T follicular helper cell (primary cell): Measurements from ENCODE around the gene METTL17.
"Not testable (repeated sequence)": the region's sequence is repeated elsewhere in the genome, so short reads cannot be mapped to it uniquely, and the experiment has no call there.

Experiments
- DNase-seq: peaks from one replicate; pipeline ENCODE4 v3.0.0-alpha.2; 2020; ENCODE audit warnings: low read depth

METTL17 gene

DNA sequence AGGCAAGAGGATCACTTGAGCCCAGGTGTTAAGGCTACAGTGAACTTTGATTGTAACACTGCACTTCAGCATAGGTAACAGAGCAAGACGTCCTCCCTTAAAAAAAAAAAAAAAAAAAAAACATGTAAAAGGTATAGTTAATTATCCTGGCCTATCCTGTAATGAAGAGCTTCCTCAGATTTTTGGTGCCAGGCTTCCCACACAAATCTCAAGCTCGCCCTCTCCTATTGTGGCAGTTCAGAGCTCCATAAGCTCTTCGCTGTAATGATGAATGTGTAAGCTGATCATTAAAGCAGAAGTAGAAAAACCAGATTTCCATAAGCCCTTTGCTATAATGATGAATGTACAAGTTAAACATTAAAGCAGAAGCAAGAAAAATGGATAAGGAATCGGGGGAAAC lies 7.3 kb downstream of the METTL17 start:
- no peak for DNase-seq

GRCh38 chr14:20997564-20997963 lies 7.8 kb downstream of the METTL17 start:
- no peak for DNase-seq

DNA sequence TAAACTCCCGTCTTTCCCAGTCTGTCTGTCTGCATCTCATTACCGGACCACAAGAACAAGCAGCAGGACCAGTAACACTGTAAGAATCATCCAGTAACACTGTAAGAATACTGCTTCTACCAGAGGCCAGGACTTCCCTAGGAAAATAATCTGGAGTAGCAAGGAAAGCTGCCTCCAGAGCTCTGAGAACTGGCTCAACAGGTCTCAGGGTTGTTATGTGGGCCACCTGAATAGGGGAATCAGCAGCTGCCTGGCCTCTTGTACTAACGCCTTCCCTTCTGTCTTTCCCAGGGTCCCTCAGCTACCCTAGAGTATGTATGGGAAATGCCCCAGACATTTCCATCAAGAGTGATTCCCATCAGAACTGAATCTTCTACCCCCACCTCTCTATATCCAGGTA lies 8.4 kb downstream of the METTL17 start:
- no peak for DNase-seq

DNA sequence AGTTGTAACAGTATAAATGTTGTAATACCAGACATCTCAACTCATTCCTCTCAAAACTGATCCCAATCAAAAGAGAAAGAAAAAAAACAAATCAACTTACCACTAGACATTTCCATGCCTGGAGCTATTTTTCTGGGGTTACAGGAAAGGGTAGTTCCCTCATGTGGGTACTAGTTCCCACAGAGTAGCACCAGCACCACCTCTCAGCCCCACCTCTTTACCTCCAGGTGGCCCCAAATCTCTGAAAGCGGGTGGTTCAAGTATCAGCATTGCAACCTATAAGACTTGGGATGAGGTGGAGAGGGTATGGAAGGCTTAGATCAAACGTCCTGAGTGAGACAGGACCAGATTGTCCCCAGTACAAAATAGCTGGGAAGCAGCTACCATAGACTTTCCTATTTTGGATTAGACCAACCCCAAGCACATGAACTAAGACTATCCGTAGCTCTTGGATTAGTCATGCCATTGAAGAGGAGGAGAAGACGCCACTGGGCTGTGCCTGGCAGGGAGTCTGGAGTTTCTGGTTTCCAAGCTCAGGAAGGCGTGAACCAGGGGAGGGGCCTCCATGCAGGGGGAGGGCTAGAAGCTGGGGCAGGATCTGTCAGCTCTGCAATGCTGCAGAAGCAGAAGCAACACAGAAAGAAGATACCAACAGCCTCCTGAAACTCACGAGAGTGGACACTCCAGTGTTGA lies 9.0 kb downstream of the METTL17 start, which contains the start of gene SLC39A2:
TSS of gene SLC39A2 (plus strand) at position 620 of the 693 bp plus-strand sequence. CDS start 154 bp downstream, outside the sequence.
- no peak for DNase-seq

DNA sequence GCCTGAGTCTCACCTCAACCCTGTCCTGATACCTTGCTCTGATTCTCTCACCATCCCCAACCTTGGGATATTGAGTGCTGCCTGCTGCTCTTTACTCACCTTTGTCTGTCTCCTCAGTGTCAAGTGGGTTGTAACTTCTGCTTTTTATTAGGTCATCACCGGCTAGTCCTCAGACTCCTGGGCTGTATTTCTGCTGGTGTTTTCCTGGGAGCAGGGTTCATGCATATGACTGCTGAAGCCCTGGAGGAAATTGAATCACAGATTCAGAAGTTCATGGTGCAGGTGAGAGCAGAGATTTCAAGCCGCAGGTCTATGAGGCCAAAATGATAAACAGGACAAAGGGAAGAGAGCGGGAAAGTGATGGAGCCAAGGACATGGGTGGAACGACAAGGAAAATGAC lies 9.8 kb downstream of the METTL17 start:
- DNase-seq: no peak

DNA sequence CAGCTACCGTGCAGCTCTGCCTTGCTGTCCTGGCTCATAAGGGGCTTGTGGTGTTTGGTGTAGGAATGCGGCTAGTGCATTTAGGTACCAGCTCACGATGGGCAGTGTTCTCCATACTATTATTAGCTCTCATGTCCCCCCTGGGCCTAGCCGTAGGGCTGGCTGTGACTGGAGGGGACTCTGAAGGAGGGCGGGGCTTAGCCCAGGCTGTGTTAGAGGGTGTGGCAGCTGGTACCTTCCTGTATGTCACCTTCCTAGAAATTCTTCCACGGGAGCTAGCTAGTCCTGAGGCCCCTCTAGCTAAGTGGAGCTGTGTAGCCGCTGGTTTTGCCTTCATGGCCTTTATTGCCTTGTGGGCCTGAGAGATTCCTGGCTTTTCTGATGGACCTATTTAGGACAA lies 11.4 kb downstream of the METTL17 start:
- DNase-seq: no peak

GRCh38 chr14:21003788-21004346 lies 14.1 kb downstream of the METTL17 start:
- DNase-seq: no peak

- not testable (repeated sequence) for DNase-seq
These were observed 19.9 kb downstream of the METTL17 start for GRCh38 chr14:21009721-21010120.

GRCh38 chr14:21011136-21011535 lies 21.4 kb downstream of the METTL17 start:
- DNase-seq: no peak

DNA sequence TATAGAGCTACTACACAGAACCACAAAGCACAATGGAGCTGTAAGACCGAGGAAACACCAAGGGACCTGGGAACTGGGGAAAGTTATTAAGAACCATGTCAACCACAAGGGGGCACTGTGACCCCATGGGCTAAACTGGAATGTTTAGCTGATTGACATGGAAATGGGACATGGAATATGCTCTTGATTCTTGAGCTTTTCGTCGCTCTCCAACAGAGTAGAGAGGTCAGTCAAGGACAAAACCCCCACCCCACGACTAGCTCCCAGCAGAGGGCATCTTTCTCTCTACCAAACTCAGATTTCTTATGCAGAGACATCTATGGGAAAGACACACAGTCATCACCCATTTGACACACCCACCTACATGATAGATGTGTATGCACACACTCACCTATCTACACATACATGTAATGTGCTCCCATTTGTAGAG lies 25.0 kb downstream of the METTL17 start:
- DNase-seq: peak; percentile 73

- DNase-seq: no peak
These were observed 25.5 kb downstream of the METTL17 start for GRCh38 chr14:21015312-21015711.

DNA sequence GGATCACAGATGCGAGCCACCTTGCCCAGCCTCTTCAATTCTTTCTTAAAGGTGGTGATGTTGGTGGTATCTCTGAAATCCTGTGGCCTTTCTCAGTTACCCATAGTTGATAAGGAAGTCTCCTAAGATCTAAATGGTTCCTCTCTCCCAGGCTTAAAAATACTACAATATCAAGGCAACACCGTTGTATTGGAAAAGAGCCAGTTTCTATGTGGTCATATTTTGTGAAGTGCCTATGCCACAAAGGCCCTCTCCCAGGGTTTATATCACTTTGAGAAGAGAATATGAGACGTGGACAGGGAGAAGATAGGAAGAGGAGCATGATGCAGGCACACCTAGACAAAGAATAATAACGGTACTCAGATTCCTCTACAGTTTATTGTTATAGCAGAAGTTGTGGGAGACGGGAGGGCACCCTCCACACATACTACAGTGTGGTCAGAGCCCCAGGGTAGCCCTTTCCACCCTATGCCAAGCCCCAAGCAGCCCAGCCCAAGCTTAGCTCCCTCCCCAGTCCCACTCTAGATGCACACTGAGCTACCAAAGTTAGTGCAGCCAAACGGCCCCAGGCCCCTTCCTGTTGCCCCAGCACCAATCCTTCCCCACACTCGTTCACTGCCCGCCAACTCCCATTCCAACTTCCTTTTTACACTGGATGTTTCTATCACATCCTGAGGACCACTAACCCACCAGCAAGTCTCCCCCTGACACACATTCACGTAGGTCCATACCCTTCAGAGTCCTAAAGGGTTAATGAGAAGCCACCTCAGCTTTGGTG lies 26.8 kb downstream of the METTL17 start:
- no peak for DNase-seq

GRCh38 chr14:21017528-21018245 lies 27.9 kb downstream of the METTL17 start:
- no peak for DNase-seq

GRCh38 chr14:21018286-21018685 lies 28.5 kb downstream of the METTL17 start:
- DNase-seq: no peak

GRCh38 chr14:21018781-21019180 lies 29.0 kb downstream of the METTL17 start:
- DNase-seq: no peak

- DNase-seq: no peak
These were observed 29.6 kb downstream of the METTL17 start for GRCh38 chr14:21019366-21019765.

- no peak for DNase-seq
These were observed 31.3 kb downstream of the METTL17 start for GRCh38 chr14:21020977-21021545.

GRCh38 chr14:21022686-21023085 lies 32.9 kb downstream of the METTL17 start:
- DNase-seq: no peak

GRCh38 chr14:21023174-21023573 lies 33.4 kb downstream of the METTL17 start:
- DNase-seq: no peak

GRCh38 chr14:21023817-21024584 lies 34.2 kb downstream of the METTL17 start:
- no peak for DNase-seq
